Hematopoietic multipotent progenitor cell treated with erythropoietin and hydrocortisone succinate and interleukin-3 and kit ligand, for 6 days (in vitro differentiated cells): ENCODE data around the gene BRD1.

Experiments
- DNase-seq: peaks from one replicate; pipeline ENCODE4 v3.0.0-alpha.2; 2015

The BRD1 gene

GRCh38 chr22:49749227-49749626, 78.4 kb downstream of the BRD1 start:
- DNase-seq, result no peak

- DNase-seq, result no peak
Observed at GRCh38 chr22:49748514-49748913, 79.2 kb downstream of the BRD1 start.

GRCh38 chr22:49747716-49748115, 80.0 kb downstream of the BRD1 start:
- DNase-seq, result no peak

- no peak for DNase-seq
Observed at GRCh38 chr22:49747130-49747529, 80.5 kb downstream of the BRD1 start.

GRCh38 chr22:49746065-49746464, 81.6 kb downstream of the BRD1 start:
- no peak for DNase-seq

GRCh38 chr22:49740242-49740641, 87.4 kb downstream of the BRD1 start:
- DNase-seq, result no peak

GRCh38 chr22:49739138-49739537, 88.5 kb downstream of the BRD1 start:
- no peak for DNase-seq

- DNase-seq, result no peak
Observed at GRCh38 chr22:49738566-49738965, 89.1 kb downstream of the BRD1 start.

- DNase-seq, result no peak
Observed at GRCh38 chr22:49738006-49738405, 89.7 kb downstream of the BRD1 start.

GRCh38 chr22:49737101-49737551, 90.5 kb downstream of the BRD1 start:
- DNase-seq, result no peak

GRCh38 chr22:49736538-49736937, 91.1 kb downstream of the BRD1 start:
- DNase-seq, result no peak

- no peak for DNase-seq
Observed at GRCh38 chr22:49735901-49736421, 91.7 kb downstream of the BRD1 start.

- peak; percentile 61 for DNase-seq
Observed at GRCh38 chr22:49735411-49735900, 92.2 kb downstream of the BRD1 start.

- no peak for DNase-seq
Observed at GRCh38 chr22:49734882-49735281, 92.8 kb downstream of the BRD1 start.

GRCh38 chr22:49734390-49734789, 93.3 kb downstream of the BRD1 start:
- no peak for DNase-seq

- no peak for DNase-seq
Observed at GRCh38 chr22:49733631-49734030, 94.0 kb downstream of the BRD1 start.

GRCh38 chr22:49730656-49731055, 97.0 kb downstream of the BRD1 start:
- no peak for DNase-seq

- no peak for DNase-seq
Observed at GRCh38 chr22:49728570-49729271, 99.0 kb downstream of the BRD1 start.

GRCh38 chr22:49727881-49728569, 99.6 kb downstream of the BRD1 start:
- no peak for DNase-seq

- no peak for DNase-seq
Observed at GRCh38 chr22:49727191-49727880, 100.3 kb downstream of the BRD1 start.

GRCh38 chr22:49726701-49727101, 101.0 kb downstream of the BRD1 start:
- peak; percentile 24 for DNase-seq

- DNase-seq, result no peak
Observed at GRCh38 chr22:49726022-49726681, 101.5 kb downstream of the BRD1 start.

GRCh38 chr22:49725516-49725915, 102.2 kb downstream of the BRD1 start:
- no peak for DNase-seq
